Left hindlimb (tissue), 1 donor: ENCODE results near the gene ERVW-1.
"Not testable (repeated sequence)": the region's sequence is repeated elsewhere in the genome, so short reads cannot be mapped to it uniquely, and the experiment has no call there.

Experiments used
- DNase-seq: peaks from one replicate; pipeline ENCODE4 v3.0.0-alpha.2; 2018

Gene ERVW-1

DNA sequence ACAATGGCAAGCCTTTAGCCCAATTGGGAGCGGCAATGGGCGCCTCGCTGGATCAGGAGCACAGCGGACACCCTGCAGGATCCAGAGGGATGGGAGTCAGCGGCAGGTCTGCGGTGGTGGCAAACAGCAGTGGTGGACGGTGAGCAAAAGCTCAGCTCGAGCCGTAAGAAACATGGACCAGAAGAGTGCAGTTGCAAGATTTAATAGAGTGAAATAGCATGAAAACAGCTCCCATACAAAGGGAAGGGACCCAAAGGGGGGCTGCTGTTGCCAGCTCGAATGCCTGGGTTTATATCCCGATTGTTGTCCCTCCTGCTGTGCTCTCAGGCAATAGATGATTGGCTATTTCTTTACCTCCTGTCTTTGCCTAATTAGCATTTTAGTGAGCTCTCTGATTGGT lies at the start of gene ERVW-1:
Gene ERVW-1 (minus strand): TSS at position 266 of the 400 bp plus-strand sequence. CDS start 7,565 bp downstream, outside the sequence.
- DNase-seq: not testable (repeated sequence)

DNA sequence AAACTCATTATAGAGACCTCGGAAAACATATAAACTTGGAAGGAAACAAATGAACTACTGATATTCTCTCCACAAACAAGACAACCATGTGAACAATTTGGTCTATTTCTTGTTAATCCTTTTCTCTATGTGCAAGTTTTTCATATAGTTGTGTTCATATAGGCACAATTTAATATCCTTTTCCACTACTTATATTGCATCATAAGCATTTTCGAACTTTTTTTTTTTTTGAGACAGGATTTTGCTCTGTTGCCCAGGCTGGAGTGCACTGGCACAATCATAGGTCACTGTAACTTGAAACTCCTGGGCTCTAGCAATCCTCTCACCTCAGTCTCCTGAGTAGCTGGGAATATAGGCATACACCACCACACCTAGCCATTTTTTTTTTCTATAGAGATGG lies 45.4 kb upstream of the ERVW-1 start:
- DNase-seq: no peak

- no peak for DNase-seq
Observed at GRCh38 chr7:92520024-92520423, 42.3 kb upstream of the ERVW-1 start.

DNA sequence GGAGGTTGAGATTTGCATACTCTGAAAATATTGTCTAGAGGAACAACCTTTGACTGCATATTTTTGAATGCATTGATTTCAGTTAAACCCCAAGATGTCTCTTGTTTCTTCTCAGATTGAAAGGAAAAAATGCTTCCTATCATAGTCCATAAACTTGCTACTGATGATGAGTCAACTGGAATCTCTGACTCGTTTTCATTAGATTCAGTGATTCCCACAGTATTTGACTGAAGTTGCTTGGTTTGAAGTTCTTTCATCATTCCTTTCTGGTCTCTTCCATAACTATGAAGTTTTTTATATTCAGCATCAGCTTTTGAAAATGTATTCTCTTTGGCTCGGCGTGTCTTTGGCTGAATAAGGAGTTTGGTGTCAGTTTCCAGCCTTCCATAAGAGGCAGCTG lies 39.9 kb upstream of the ERVW-1 start:
- no peak for DNase-seq

DNA sequence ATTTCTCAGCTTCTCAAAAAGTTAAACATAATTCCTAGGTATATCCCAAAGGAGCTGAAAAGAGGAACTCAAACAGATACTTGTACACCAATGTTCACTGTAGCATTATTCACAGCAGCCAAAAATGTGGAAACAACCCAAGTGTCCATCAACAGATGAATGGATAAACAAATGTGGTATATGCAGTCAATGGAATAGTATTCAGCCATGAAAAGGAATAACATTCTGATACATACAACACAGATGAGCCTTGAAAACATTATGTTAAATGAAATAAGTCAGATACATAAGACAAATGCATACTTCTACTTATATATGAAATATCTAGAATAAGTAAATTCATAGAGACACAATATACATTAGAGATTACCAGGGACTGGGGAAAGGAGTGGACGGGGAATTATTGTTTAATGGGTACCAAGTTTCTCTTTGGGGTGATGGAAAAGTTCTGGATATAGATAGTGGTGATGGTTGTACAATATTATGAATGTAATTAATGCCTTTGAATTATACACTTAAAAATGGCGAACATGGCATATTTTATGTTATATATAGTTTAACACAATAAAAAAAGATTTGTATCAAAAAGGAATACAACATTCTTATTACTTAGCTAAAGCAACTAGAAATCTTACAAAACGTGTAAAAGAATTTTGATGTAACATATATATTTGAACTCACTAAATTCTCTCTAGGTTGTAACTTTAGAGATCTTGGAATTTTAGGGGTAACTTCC lies 35.6 kb upstream of the ERVW-1 start:
- DNase-seq: no peak

DNA sequence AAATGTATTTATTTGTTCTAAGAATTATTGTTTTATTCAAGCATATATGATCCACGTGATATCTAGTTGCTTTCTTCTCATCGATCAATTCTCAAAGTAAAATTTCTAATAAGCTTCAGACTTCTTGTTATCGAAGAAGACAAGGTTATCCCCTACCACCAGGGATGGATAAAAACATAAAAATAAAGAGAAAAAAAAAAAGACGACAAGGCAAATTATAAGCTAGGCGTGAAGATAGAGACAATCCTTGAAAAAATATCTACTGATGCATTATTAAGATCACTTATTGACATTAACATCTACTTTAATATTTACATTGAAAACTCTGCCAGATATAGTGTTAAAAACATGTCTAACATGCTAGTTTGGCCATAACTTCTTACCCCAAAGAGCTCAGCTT lies 31.2 kb upstream of the ERVW-1 start:
- DNase-seq: no peak

DNA sequence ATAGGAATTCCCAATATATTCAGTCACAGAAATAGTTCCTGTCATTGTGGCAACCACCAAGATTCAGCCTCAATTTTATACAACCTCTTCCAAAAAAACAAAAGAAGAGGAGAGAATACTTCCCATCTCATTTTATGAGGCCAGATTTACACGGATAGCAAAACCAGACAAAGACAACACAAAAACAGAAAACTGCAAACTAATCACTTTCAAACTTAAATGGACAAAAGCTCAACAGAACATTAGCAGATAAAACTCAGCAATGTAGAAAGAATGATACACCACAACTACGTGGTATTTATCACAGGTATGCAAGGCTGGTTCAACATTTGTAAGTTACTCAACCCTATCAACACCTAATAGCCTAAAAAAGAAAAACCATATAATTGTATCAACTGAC lies 28.6 kb upstream of the ERVW-1 start:
- DNase-seq: no peak

DNA sequence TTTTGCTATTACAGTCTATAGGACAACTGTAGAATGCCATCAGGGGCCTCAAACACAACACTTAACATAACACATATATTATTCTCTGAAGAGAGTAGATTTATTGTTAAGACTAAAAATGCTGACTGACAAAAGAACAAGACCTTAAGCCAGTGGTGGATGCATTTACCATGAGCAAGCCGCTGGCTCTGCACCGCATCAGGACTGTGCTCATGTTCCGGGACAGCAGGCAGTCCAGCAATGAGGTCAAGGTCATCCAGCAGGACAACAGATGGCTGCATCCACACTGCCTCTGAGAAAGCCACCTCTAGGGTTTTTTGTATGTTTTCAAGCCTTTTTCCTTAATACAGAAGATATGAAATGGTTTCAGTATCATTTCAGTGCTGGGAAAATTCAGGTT lies 26.8 kb upstream of the ERVW-1 start:
- no peak for DNase-seq

DNA sequence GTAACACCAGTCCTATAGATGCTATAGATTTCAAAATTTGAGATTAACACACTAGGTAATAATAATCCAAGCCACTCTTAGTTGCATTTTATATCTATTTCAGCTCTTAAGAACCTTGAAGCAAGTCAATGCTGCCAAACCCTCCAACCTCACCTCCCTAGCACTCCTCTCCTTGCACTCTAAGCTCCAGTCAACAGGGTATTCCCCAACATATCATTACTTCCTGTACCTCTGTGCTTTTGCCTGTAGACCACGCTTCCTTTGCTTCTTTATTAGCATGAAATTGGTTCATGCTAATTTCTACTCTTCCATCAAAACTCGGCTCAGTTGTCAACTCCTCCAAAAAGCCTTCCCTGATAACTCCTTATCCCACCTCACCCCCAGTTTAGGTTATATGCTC lies 26.0 kb upstream of the ERVW-1 start:
- no peak for DNase-seq

DNA sequence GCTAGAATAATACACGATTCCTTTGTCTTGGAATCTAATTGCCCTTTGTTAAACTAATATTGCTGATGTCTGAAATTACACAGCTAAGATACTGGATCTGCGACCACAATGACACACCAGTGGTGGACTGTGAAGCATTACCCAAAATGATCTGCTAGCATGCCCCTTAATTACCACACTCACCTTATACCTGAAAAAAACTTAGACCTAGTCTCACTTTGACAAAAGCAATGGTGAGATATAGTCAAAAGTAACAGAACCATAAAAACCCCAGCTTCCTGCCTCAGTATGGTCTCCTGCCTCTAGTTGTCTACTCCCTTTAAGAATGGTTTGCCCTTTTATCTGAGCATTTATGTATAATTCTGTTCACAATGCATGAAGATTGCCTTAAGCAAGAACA lies 20.8 kb upstream of the ERVW-1 start:
- DNase-seq: no peak

DNA sequence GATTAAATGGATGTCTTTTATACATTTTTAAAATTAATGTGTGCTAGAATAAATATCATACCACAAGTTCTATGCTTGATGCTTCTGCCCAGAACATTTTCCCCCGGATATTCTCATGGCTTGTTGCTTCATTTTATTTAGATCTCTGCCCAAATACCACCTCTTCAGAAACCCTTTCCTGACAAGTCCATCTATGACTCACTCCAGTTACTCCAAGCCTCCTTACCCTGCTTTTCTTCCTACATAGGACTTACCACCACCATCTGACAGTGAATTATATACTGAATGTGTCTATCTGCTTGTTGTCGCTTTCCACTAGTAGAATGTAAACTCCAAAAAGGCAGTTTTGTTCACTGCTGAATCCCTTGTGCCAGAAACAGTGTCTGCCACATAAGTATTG lies 19.1 kb upstream of the ERVW-1 start:
- no peak for DNase-seq

GRCh38 chr7:92489634-92490033 lies 11.9 kb upstream of the ERVW-1 start:
- no peak for DNase-seq

- no peak for DNase-seq
Observed at GRCh38 chr7:92487804-92488203, 10.1 kb upstream of the ERVW-1 start.

- no peak for DNase-seq
Observed at GRCh38 chr7:92485974-92486373, 8.2 kb upstream of the ERVW-1 start.

DNA sequence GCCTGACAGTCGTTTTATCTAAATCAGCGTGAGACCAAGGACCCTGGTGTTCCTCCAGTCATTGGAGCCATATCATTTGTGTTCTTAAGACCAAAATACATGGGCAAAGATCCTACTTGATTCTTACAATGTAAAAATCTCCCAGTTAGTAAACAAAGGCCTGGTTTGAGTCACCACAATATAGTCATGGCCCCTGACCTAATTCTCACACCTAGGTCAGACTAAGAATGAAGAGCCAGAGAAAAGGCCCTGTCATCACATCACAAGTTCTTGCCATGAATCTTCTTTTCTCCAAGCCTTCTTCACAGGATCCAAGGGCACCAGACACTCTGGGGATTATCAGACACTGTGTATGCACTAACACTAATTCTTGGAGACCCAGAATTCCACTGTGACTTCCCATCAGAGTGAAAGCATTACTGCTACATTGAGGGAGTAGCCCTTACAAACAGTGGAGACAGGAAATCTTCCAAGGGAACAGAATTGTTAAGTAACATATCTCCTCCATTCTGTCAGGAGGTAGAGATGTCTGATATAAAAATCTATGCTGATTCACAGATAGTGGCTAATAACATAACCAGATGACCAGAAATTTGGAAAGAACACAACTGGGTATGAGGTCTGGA lies 7.6 kb upstream of the ERVW-1 start:
- no peak for DNase-seq

DNA sequence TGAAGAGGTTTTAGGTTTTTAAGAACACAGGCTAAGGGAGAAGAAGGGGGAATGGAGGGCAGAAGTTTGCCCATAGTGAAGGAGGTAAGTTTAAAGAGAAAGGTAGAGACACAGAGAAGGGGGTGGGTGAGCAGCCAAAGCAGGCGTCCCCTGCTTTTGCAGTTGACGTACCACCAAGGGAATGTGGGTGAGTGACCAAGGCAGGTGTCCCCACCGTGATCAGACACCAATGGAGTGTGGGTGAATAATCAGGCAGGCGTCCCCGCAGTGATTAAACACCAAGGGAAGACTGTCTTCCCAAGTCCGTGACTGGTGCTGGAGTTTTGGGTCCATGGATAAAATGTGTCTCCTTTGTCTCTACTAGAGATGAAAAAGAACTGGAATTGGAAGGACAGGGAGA lies 6.5 kb upstream of the ERVW-1 start:
- not testable (repeated sequence) for DNase-seq

GRCh38 chr7:92483624-92484023 lies 5.9 kb upstream of the ERVW-1 start:
- not testable (repeated sequence) for DNase-seq

DNA sequence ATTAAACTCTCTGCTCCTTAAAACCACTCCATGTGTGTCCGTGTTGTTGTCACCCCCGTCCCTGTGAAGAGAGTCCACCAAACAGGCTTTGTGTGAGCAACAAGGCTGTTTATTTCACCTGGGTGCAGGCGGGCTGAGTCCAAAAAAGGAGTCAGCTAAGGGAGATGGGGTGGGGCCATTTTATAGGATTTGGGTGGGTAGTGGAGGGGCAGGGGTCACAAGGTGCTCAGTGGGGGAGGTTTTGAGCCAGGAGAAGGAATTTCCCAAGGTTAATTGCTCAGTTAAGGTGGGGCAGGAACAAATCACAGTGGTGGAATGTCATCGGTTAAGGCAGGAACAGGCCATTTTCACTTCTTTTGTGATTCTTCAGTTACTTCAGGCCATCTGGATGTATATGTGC lies 1.4 kb upstream of the ERVW-1 start:
- DNase-seq: not testable (repeated sequence)

- no peak for DNase-seq
Observed at GRCh38 chr7:92478711-92479110, 965 bp upstream of the ERVW-1 start.

GRCh38 chr7:92478095-92478494 lies 349 bp upstream of the ERVW-1 start:
- DNase-seq: no peak

- not testable (repeated sequence) for DNase-seq
Observed at GRCh38 chr7:92475851-92476590, 1.7 kb downstream of the ERVW-1 start.

DNA sequence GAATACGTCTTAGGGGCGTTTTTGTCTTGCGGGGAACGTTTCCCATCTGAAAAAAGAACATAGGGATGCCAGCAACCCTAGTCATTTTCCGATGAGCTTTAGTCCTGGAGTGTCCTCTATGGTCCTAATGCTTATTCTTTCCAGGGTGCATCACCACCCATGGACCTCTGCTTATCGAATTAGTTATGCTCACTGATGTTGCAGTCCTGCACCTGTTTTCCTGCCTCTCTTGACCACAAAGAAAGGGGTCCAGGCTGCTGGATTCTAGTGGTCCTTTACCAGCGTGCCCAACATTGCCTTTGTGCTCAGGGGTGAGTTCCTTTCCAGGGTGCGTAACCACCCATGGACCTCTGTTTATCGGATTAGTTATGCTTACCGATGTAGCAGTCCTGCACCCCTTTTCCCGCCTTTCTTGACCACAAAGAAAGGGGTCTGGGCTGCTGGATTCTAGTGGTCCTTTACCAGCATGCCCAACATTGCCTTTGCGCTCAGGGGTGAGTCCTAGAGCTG lies 2.4 kb downstream of the ERVW-1 start:
- DNase-seq: not testable (repeated sequence)

DNA sequence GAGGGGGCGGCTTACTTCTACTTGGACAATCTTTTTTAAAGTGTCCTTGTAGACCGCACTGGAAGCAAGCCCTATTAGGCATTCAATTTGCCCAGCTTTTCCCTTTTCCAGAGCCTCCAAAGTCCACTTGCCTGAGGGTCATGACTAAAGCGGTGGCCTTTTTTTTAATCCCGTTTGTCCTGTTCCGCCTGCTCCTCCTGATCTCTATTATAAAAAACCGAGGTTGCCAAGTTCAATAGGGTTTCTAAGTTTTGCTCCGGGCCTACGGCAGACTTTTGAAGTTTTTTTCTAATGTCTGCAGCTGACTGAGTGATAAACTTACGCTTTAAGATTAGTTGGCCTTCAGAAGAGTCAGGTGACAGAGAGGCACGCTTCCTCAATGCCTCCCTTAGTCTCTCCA lies 3.8 kb downstream of the ERVW-1 start:
- DNase-seq: not testable (repeated sequence)

- not testable (repeated sequence) for DNase-seq
Observed at GRCh38 chr7:92468589-92468988, 9.2 kb downstream of the ERVW-1 start.
